GM12873 (cell line): ENCODE measurements around the gene TSPYL1.

ENCODE experiments used
- CTCF ChIP-seq: IDR thresholded peaks from 2 replicates; pipeline ENCODE4 v1.5.1; 2012; ENCODE audit warnings: low read depth, mild to moderate bottlenecking, moderate library complexity, low read length, control low read depth; ENCODE audit not compliant: insufficient read depth; ENCODE audit errors: missing control alignments

Gene TSPYL1

GRCh38 chr6:116254297-116255056 is 25.3 kb downstream of the TSPYL1 start:
- no peak for TF ChIP-seq CTCF

- TF ChIP-seq CTCF, result no peak
Measured at GRCh38 chr6:116253505-116254296, 26.0 kb downstream of the TSPYL1 start, which contains the start of gene TSPYL4. Gene TSPYL4 (minus strand): TSS chr6:116254075. CDS start chr6:116254008, 67 bp downstream.

- TF ChIP-seq CTCF, result no peak
Measured at GRCh38 chr6:116253188-116253504, 26.6 kb downstream of the TSPYL1 start.

GRCh38 chr6:116251568-116252384 is 28.0 kb downstream of the TSPYL1 start:
- no peak for TF ChIP-seq CTCF

GRCh38 chr6:116248577-116248976 is 31.2 kb downstream of the TSPYL1 start:
- no peak for TF ChIP-seq CTCF

- TF ChIP-seq CTCF, result no peak
Measured at GRCh38 chr6:116247285-116247684, 32.4 kb downstream of the TSPYL1 start.

GRCh38 chr6:116246089-116246488 is 33.6 kb downstream of the TSPYL1 start:
- no peak for TF ChIP-seq CTCF
